ENCODE measurements around the gene DNAJC13. TPM values are rescaled to one million over a fixed set of nuclear protein-coding genes. Genes with fewer than 3 reads are reported as not detected.

DNAJC13 gene
- polyA plus RNA-seq, 1 experiment, result 50.5 TPM

DNA sequence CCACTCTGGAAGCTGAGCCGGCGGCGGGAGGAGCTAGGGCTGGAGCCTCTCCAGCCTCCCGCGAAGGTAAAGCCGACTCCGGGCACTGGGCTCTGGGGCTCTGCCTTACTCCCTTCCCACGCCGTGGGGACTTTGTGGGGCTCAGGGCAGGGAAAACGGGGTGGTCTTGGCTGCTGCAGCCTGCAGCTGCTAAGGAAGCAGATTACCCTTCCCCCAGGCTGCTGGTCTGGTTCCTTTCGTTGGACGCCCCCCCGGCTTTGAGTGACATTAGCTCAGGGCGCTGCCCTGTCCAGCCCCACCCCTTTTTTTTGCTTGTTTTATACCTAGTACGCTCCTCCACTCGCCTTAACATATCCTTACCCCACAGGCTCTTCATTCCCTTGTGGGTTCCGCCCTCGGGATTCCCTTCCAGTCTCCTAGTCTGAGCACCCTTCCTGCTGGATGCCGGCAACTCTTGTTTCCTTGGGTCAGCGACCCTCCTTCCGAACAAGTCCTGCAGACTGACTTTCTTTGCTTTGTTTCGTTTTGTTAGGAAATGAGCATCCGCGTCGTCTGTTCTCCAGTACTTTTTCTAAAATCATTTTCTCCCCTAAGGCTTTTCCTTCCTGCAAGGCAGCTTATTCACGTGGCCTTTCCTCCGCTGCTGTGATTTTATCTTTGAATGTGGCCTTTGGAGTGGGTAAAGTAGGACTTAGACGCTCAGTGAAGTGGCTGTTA, 551 bp downstream of the DNAJC13 start:
- DNase-seq (ENCODE audit: low read depth, low spot score), result peak; percentile 20
- no peaks in the 10 kb centered on the region for H3K27me3 ChIP-seq (ENCODE audit: control insufficient read depth, insufficient read depth, low read length)
- POLR2A ChIA-PET, result interaction anchor here (0.6 to 1.7 kb wide), 8 partner anchors 13 to 289 kb away, joined by 3 to 6 read pairs (median 3); no protein-coding TSS in a partner anchor

DNA sequence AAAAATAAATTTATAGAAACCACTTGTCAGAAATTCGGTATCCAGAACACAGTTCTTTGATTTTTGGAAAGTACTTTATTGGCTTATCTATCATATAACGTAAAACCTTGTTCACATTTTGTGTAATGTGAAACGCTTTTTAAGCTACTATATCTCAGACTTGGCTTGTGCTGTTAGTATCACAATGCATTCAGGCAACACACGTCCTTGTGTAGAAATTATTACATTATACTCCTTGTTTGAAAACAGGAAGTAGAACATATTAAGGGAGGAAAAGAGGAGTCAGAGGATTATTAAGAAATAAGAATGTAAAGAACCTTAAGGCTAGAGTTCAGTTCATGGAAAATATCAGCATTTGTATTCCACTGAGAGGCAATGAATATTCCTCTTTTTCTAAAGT, 1.6 kb downstream of the DNAJC13 start:
- no peaks in the 10 kb centered on the region for H3K27me3 ChIP-seq (ENCODE audit: control insufficient read depth, insufficient read depth, low read length)
- H3K27ac ChIP-seq (ENCODE audit: low read depth, low read length), result no peak overlapping the region
- TF ChIP-seq, protein P1, sequence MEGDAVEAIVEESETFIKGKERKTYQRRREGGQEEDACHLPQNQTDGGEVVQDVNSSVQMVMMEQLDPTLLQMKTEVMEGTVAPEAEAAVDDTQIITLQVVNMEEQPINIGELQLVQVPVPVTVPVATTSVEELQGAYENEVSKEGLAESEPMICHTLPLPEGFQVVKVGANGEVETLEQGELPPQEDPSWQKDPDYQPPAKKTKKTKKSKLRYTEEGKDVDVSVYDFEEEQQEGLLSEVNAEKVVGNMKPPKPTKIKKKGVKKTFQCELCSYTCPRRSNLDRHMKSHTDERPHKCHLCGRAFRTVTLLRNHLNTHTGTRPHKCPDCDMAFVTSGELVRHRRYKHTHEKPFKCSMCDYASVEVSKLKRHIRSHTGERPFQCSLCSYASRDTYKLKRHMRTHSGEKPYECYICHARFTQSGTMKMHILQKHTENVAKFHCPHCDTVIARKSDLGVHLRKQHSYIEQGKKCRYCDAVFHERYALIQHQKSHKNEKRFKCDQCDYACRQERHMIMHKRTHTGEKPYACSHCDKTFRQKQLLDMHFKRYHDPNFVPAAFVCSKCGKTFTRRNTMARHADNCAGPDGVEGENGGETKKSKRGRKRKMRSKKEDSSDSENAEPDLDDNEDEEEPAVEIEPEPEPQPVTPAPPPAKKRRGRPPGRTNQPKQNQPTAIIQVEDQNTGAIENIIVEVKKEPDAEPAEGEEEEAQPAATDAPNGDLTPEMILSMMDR (IDR thresholded peaks at IDR 0.05; ENCODE audit: low read depth, low read length), result no peak
- no peak for DNase-seq (ENCODE audit: low read depth, low spot score)
- peak overlapping the region; percentile 99 for H3K4me3 ChIP-seq (ENCODE audit: low read depth, low read length)
- H3K9me3 ChIP-seq (ENCODE audit: control insufficient read depth, insufficient read depth, low read length), result no peaks in the 10 kb centered on the region; the same call in 1 of the 2 replicates
- ChIA-PET CTCF (interaction anchor here (0.6 kb wide), 1 partner anchor 205 kb away, joined by 4 read pairs; no protein-coding TSS in a partner anchor), POLR2A (no interaction called here)

More for the DNA sequence above, 551 bp downstream of the DNAJC13 start:
- TF ChIP-seq, protein P1 (IDR thresholded peaks at IDR 0.05; ENCODE audit: low read depth, low read length), result no peak
- peak overlapping the region; percentile 99 for H3K4me3 ChIP-seq (ENCODE audit: low read depth, low read length)
- no peaks in the 10 kb centered on the region; the same call in 1 of the 2 replicates for H3K9me3 ChIP-seq (ENCODE audit: control insufficient read depth, insufficient read depth, low read length)
- CTCF ChIA-PET, result interaction anchor here (1.3 to 1.8 kb wide), 3 partner anchors 17 to 75 kb away, joined by 3 to 6 read pairs (median 4); no protein-coding TSS in a partner anchor
- H3K27ac ChIP-seq (ENCODE audit: low read depth, low read length), result peak overlapping the region; percentile 89

GRCh38 chr3:132421832-132422231, 4.5 kb downstream of the DNAJC13 start:
- no peak overlapping the region for H3K4me3 ChIP-seq (ENCODE audit: low read depth, low read length)
- peak; percentile 11 for DNase-seq (ENCODE audit: low read depth, low spot score)
- H3K27ac ChIP-seq (ENCODE audit: low read depth, low read length), result no peak overlapping the region
- ChIA-PET CTCF (interaction anchor here (0.6 kb wide), 1 partner anchor 79 kb away, joined by 3 read pairs; no protein-coding TSS in a partner anchor), POLR2A (interaction anchor here (0.6 to 1.3 kb wide), 4 partner anchors 11 to 105 kb away, joined by 3 to 5 read pairs (median 4); no protein-coding TSS in a partner anchor)
- TF ChIP-seq, protein P1 (IDR thresholded peaks at IDR 0.05; ENCODE audit: low read depth, low read length), result no peak
- H3K27me3 ChIP-seq (ENCODE audit: control insufficient read depth, insufficient read depth, low read length), result no peaks in the 10 kb centered on the region
- no peaks in the 10 kb centered on the region; the same call in 1 of the 2 replicates for H3K9me3 ChIP-seq (ENCODE audit: control insufficient read depth, insufficient read depth, low read length)

- no peak for DNase-seq (ENCODE audit: low read depth, low spot score)
- CTCF ChIA-PET, result interaction anchor here (0.6 to 1.3 kb wide), 2 partner anchors 12 to 80 kb away, joined by 3 read pairs; no protein-coding TSS in a partner anchor
Observed at GRCh38 chr3:132422531-132422930, 5.2 kb downstream of the DNAJC13 start.

More at GRCh38 chr3:132422531-132422930, 5.2 kb downstream of the DNAJC13 start:
- H3K27ac ChIP-seq (ENCODE audit: low read depth, low read length), result no peak overlapping the region
- POLR2A ChIA-PET, result interaction anchor here (0.6 to 1.3 kb wide), 4 partner anchors 10 to 106 kb away, joined by 3 to 5 read pairs (median 4); no protein-coding TSS in a partner anchor
- TF ChIP-seq, protein P1 (IDR thresholded peaks at IDR 0.05; ENCODE audit: low read depth, low read length), result no peak
- no peak overlapping the region for H3K4me3 ChIP-seq (ENCODE audit: low read depth, low read length)
- H3K27me3 ChIP-seq (ENCODE audit: control insufficient read depth, insufficient read depth, low read length), result no peaks in the 10 kb centered on the region
- no peaks in the 10 kb centered on the region; the same call in 1 of the 2 replicates for H3K9me3 ChIP-seq (ENCODE audit: control insufficient read depth, insufficient read depth, low read length)

Measured in AG04450 (cell line).